NCI-H524 (cell line): Measurements from ENCODE around the gene CLUH.

Experiments used
- DNase-seq, 2 experiments: peaks; one replicate each; lab custom pipeline; 2025; lab: John Stamatoyannopoulos, UW

The CLUH gene, protein sequence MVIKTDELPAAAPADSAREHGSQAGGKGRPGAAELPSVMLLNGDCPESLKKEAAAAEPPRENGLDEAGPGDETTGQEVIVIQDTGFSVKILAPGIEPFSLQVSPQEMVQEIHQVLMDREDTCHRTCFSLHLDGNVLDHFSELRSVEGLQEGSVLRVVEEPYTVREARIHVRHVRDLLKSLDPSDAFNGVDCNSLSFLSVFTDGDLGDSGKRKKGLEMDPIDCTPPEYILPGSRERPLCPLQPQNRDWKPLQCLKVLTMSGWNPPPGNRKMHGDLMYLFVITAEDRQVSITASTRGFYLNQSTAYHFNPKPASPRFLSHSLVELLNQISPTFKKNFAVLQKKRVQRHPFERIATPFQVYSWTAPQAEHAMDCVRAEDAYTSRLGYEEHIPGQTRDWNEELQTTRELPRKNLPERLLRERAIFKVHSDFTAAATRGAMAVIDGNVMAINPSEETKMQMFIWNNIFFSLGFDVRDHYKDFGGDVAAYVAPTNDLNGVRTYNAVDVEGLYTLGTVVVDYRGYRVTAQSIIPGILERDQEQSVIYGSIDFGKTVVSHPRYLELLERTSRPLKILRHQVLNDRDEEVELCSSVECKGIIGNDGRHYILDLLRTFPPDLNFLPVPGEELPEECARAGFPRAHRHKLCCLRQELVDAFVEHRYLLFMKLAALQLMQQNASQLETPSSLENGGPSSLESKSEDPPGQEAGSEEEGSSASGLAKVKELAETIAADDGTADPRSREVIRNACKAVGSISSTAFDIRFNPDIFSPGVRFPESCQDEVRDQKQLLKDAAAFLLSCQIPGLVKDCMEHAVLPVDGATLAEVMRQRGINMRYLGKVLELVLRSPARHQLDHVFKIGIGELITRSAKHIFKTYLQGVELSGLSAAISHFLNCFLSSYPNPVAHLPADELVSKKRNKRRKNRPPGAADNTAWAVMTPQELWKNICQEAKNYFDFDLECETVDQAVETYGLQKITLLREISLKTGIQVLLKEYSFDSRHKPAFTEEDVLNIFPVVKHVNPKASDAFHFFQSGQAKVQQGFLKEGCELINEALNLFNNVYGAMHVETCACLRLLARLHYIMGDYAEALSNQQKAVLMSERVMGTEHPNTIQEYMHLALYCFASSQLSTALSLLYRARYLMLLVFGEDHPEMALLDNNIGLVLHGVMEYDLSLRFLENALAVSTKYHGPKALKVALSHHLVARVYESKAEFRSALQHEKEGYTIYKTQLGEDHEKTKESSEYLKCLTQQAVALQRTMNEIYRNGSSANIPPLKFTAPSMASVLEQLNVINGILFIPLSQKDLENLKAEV (N-terminal part only)

DNA sequence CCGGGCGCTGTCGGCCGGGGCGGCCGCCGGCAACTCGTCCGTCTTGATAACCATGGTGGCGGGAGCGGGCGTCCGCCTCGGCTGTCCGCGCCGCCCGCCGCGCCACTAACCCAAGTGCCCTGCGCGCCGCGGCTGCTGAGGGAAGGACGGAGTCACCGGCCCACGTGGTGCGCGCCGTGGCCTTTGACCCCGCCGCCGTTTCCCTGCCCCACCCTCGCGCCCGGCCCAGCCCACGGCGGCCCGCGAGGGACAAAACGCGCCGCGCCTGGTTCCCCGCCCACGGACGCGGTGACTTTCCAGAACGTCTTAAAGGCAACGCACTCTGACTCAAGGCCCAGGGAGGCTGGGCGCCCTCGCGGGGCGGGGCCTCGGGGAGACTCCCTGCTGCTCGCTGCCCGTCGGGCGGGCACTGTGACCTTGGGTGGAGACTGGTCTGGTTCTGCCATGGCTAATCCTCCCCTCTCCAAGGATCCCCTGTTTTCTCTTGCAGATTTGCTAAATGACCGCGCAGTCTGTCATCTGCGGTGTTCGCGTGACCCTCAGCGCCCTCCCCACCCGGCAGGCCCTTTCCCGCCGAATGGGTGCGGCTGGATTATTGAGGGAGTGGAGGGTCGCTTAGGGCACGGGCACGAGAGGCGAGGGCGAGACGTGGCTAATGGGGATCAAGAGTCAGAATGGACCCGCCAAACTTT, at the start of gene CLUH:
TSS of gene CLUH (minus strand) at position 157 of the 692 bp plus-strand sequence. CDS start at position 54, 103 bp downstream.
- DNase-seq, result peak; percentile 86 to 95

DNA sequence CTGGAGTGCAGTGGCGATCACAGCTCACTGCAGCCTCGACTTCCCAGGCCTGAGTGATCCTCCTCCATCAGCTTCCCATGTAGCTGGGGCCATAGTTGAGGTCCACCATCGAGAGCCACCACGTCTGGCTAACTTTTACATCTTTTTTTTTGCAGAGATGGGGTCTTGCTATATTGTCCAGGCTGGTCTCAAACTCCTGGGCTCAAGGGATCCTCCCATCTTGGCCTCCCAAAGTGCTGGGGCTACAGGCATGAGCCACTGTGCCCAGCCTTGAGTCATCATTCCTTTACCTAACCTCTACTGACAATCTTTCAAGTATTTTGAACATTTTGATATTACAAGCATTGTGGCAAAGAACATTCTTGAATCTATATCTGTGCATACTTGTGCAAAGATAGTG, 47.3 kb upstream of the CLUH start:
- no peak for DNase-seq

DNA sequence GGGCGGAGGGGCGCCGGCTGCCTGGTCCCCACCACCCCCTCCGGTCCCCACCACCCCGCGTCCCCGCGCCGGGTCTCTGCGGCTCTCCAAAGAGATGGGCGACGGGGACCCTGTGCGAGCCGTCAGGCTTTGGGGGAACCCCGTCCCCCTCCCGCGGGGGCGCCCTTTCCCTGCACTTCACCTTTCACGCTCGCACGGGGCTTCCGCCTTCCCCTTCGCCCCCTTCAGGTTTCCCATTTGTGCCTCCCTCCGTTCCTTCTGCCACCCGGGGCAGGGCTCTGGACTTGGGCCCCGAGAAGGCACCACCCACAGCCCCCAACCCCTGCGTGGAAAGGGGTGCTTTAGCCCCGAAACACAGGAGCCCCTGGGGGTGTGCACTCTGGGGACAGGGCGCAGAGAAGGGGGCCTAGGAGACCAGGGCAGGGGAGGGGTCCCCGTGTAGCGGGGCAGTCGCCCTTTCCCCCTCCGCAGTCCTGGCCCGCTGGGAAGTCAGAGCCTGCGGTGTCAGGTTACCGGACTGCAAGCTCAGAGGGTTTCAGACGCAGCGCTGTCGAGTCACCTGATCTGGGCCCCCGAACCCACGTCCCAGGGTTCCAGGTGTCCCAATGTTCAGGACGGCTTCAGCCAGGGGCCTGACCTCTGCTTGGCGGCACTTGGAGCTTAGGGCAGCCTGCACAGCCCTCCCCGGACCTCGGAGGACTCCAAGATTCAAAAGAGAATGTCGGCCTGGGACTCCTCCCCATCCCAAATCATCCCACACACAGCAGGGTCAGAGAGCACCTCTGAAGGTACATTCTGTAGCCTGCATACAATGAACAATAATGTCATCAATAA, 44.5 kb upstream of the CLUH start:
- DNase-seq, result peak; percentile 19 to 44

DNA sequence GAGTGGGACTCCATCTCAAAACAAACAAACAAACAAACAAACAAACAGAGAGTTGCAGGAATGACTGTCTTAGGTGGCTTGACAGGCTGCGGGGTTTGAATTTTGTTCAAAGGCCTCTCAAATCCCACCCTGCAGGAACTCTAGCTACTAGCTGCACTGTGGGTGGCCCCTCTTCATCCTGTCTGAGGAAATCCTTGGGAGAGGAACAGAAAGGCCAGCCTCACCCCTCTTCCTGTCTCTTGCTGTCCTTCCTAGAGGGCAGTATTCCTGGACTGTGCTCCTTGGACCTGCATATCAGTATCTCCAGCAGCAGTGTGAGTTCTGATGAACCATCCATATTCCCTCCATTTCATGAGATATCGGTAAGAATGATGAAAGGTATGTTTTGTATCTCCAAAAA, 39.9 kb upstream of the CLUH start:
- no peak for DNase-seq

DNA sequence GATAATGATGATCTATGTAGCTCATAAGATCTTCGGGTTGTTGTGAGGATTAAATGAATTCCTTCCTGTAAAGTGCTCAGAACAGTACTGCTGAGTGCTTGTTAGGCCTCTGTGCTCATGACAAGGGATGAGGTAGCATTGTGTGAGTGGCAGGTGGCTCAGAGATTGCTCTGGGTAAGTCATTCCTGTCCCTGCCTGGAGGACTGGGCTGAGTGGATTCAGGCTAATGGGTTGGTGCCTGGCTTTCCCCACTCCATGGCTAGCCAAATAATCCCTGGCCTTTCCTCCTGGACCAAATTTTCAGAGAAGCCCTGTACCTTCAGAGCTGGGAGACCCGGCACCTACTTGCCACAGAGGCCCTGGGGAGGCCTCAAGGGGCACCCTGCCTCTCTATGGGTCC, 39.2 kb upstream of the CLUH start:
- peak in 1 of 2 experiments; percentile 47 for DNase-seq

DNA sequence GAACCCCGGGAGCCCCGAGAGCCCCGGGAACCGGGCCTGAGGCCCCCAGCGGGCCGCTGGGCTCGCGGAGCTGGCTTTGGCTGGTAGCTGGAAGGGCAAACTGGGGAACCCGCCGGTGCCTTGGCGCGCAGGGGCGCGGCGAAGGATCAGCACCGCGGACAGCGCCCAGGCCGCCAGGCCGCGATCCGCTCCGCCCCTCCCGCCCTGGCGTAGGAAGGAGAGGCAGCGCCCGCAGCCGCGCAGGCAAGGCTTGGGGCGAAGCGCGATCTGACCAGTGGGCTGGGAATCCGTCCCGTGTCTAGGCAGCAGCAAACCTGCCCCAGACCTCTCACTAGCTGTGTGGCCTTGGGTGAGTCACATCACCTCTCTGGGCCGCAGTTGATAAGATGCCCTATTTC, 38.2 kb upstream of the CLUH start:
- peak in 1 of 2 experiments; percentile 56 for DNase-seq

DNA sequence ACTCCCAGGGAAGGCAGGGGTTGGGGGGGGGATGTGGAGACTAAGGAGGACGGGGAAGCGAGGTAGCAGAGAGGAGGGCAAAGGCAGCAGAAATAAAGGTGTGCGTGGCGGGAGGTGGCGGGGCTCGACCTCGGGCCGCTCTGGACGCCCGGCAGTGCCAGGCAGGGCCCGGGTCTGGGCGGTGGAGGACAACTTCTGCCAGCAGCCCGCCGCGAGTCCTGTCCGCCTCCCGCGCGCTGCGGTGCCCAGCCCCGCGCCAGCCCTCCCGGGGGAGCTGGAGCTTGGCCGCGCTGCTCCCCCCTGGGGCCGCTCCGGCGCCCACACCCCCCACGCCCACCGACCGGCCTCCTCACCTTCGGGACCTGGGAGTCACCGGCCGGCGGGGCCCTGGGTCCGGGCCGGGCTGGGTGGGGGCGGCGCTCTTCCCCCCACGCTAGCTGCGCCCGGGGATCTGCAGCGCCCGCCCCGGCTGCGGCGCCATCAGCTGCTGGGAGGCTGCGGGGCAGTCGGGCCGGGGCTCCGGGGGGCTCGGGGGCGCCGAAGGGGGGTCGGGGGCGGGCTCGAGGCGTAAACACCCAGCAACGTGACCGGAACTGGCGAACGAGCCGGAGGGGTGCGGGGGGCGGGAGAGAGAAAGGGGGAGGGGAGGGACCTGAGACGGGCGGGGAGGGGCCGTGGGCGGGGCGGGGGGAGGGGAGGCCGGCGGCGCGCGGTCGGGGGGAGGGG, 37.7 kb upstream of the CLUH start, which contains the start of gene CCDC92B:
TSS of gene CCDC92B (minus strand) at position 595 of the 726 bp plus-strand sequence. CDS start 14,507 bp downstream, outside the sequence.
- peak; percentile 16 to 51 for DNase-seq

DNA sequence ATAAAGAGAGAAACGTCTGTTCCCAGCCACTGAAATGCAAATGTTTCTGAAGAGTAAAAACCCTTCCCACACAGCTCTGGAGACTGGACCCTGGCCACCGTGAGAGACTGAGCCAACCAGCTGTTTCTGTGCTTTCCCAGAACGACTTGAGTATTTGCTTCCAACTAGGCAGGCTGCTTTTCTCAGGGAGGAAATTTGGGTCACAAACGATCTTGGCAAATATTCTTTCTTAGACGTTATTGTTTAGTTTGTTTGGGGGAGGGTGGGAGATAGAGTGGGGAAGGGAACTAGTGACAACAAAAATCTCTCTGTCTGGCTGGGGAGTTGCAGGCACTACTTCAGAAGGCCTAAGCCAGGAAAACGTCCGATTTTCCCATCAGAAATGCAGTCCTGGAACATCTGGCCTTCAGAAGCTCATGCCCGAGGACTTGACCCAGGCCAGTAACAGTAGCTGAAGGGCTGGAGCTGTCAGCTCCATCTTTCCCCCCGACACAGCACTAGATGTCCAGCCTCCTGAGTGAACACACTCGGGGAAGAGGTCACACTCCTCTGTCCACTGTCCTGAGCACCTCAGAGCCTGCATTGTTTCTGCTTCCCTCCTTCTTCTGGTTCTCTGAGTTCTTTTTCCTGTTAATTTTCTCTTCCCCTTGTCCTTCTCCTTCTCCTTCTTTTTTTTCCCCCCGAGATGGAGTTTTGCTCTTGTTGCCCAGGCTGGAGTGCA, 33.9 kb upstream of the CLUH start:
- no peak for DNase-seq

DNA sequence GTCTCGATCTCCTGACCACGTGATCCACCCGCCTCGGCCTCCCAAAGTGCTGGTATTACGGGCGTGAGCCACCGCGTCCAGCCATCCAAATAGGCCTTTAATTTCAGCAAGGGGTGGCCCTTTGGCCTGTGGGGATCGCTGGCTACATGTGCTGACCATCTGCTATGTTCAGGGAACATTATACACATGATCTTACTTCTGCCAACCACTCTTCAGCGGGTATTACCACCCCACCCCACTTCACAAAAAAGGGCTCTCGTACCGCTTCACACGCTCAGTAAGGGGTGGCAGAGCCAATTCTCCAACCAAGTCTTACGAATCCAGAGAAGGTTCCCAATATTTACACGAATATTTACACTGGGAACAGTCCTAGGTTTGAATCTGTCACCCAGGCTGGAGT, 26.1 kb upstream of the CLUH start:
- DNase-seq, result no peak

DNA sequence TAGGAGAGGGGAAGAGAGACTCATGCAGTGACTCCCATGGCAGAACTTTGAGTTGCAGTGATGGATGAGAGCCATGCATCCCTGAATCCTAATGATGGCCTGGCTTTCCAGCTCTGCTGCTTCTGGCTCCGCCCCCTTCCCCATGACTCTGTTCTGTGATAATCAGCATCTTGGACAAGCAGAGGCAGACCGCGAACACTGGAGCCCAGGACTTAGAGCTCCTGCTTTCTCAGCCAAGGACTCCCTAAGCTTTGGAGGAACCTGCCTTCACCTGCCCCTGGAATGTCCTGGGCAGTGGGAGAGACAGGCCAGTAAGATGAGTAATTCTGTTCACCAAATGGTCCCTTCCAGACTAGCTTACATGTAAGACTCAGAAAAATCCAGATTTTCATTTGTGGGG, 25.4 kb upstream of the CLUH start:
- no peak for DNase-seq

DNA sequence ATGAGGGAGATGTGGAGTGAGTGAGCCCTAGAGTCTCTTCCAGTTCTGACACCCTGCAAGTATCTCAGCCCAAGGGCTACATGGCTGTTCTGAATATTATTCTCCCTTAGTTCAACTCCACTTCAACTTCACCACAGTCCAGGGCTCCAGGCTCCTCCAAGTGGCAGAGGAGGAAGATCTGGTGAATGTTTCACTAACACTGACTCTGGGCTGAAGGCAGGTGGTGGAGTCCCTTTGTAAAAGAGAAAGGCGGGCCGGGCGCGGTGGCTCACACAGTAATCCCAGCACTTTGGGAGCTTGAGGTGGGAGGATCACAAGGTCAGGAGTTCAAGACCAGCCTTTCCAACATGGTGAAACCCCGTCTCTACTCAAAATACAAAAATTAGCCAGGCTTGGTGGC, 24.3 kb upstream of the CLUH start:
- no peak for DNase-seq

DNA sequence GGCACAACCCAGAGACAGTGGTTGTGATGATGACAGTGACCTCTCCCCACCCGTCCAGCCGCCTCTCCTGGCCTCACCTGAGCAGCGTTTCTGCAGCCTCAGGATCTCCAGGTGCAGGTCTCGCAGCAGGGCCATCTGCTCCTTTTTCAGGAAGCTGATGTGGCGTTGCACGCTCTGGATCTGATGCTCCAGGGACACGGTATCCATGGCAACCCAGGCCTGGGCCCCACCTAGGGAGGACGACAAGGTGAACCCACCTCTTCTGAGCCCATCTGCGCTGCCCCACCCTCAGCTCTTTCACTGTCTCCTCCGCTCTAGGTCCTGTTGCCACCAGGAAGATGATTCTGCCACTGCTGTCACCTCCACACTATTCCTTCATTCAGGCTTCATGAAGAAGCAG, 23.4 kb upstream of the CLUH start:
- no peak for DNase-seq

DNA sequence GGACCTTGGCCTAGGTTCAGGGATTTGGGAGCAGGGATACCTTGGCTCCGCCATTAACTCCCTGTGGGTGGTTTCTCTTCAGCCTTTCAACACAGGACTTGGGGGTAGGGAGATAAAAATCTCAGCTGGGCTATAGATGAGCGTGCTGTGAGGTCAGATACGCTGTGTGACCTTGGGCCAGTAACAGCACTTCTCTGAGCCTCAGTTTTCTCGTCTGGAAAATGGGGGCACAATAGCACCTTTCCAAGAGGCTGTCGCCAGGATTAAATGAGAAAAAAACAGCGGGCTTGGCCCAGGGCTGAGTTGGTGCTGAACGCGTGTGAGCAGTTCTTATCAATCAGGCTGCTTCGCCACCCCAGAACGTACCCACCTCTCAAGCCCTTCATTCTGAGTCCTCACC, 20.2 kb upstream of the CLUH start:
- DNase-seq, result no peak

DNA sequence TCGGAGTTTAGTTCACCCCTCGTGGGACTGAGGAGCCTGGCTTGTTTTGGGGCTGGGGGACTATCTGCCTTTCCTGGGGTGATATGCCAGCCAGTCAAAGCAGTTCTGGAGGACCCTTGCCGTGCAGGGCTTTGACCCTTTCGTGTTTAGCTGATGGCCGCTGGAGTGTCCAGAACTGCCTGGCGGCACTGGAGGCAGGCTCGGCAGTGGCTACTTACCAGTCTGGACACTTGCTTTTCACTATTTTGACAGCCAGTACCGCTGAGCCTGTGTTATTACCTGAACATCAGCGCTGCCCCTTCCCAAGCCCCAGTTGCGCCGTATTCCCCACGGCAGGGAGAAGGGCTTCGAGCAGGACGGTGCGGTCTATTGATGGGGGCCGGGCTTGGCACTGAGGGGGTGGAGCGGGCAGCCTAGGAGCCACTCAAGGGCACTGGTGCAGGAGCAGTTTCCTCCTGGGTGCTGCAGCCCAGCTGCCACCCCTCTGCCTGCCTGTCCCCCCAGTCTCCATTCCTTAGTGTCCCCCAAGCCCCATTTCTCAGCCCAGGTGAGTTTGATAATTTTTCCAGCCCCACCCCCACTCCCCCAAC, 19.3 kb upstream of the CLUH start:
- DNase-seq, result no peak

DNA sequence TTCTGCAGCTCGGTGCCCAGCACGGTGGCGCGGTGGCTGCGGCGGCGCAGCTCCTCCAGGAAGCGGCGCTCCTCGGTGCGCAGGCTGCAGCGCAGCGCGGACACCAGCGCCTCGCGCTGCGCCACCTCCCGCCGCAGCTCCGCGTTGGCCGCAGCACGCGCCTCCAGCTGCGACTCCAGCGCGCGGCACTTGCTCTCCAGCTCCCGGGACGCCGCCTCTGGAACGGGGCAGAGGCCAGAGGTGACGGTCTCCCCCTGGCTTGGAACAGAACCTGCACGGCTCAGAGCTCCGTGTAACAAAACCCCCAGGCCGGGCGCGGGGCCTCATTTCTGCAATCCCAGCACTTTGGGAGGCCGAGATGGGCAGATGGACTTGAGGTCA, 13.2 kb upstream of the CLUH start:
- no peak for DNase-seq

DNA sequence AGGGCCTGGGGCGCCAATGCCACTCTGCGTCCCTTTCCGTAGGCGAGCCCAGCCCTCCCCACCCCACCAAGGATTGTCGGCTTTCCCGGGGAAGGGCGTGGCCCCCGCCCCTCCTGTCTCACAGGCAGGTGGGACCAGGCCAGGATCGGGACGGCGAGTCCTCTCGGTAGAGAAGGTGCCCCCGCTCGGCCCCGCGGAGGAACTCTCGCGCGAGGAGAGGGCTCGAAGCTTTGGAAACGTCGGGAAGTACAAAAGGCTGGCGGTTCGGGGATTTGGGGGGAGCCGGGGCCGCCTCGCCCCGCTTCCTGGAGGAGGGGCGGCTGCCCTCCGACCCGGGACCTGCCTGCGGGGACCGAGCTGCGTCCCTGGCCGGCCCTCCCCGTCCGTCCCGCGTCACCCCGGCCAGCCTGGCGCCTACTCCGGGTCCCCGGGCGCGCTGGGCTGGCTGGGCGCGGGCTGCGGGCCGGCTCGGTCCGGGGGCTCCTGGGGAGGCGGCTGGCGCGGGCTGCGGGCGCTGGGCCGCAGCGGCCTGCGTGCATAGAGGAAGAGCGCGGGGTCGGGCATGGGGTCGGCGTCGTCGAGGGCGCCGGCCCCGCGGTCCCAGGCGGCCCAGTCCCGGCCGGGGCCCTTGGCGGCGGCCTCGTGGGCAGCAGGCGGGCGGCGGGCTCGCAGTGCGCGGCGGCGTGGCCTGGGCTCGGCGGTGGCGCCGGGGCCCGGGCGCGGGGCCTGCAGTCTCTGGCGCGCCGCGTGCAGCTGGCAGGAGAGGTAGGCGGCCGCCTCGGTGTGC, 12.6 kb upstream of the CLUH start:
- DNase-seq, result no peak

DNA sequence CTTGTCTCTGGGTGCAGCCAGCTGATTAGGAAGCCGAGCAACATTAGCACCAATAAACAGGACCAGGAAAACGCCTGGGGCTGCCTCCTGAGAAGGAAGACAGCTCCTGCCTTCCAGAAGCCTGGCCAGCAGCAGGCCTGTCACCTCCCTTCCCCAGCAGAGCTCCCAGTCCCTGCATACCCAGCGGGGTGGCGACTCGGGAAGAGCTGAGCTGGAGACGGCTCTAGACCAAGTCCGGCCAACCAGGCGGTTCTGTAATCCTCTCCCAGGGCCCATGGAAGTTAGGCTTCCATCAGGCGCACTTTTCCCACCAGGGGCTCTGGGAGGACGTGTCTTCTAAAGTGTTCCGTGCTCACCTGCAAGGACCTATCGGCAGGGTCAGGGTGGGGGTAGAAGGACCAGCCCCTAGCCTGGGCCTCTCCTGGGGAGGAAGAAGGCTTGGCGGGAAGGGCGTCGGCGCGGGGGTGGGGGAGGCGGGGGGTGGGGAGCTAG, 12.0 kb upstream of the CLUH start:
- no peak for DNase-seq

DNA sequence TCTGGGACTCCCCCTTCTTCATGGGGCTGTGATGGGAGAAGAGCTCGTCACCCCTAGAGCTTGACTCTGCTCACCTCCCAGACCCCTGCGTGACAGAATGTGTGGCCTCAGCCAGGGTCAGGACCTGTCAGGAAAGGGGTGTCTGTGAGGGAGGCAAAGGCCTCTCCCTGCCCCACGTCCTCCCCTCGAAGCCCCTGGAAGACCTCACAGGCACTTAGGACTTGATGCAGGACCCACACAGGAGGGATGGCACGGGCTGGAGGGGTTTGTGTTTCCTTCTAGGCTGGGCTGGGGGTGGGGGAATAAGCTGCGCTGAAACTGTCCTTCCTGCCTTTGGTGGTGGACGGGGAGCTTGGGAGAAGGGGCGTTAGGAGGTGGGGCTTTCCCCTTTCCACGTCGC, 11.0 kb upstream of the CLUH start:
- DNase-seq, result no peak
